Measurements from ENCODE around the gene SCCPDH.

The SCCPDH gene

GRCh38 chr1:246727594-246727993, 3.4 kb downstream of the SCCPDH start:
- TF ChIP-seq GATA3 (IDR thresholded peaks at IDR 0.05; ENCODE audit: low read depth, low read length): no peak
- TF ChIP-seq GATA2 (IDR thresholded peaks at IDR 0.05; ENCODE audit: low read depth, low read length): no peak

GRCh38 chr1:246728311-246728710, 4.1 kb downstream of the SCCPDH start:
- TF ChIP-seq GATA3 (IDR thresholded peaks at IDR 0.05; ENCODE audit: low read depth, low read length): no peak

DNA sequence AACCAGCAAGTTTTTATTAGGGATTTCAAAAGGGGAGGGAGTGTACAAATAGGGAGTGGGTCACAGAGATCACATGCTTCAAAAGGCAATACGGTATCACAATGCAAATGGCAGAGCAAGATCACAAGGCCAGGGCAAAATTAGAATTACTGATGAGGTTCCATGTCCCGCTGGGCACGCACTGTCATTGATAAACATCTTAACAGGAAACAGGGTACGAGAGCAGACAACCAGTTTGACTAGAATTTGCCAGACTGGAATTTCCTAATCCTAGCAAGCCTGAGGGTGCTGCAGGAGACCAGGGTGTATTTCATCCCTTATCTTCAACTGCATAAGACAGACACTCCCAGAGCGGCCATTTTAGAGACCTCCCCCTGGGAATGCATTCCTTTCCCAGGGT, 4.8 kb downstream of the SCCPDH start:
- peak; percentile 30; the same call in 1 of the 2 replicates for TF ChIP-seq GATA2 (IDR thresholded peaks at IDR 0.05; ENCODE audit: low read depth, low read length)

DNA sequence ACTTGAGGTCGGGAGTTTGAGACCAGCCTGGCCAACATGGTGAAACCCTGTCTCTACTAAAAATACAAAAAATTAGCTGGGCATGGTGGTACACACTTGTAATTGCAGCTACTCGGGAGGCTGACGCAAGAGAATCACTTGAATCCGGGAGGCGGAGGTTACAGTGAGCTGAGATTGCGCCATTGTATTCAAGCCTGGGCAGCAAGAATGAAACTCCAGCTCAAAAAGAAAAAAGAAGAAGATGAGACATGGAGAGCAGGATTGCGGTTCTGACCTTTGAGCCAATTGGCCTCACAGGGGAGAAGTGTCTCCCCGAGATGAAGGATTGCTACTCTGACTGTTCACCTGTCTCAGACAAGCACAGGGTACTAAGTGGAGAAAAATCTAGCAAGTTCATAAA, 6.6 kb downstream of the SCCPDH start:
- no peak for TF ChIP-seq GATA3 (IDR thresholded peaks at IDR 0.05; ENCODE audit: low read depth, low read length)
- TF ChIP-seq GATA2 (IDR thresholded peaks at IDR 0.05; ENCODE audit: low read depth, low read length): no peak

- TF ChIP-seq GATA2 (IDR thresholded peaks at IDR 0.05; ENCODE audit: low read depth, low read length) (no peak), GATA3 (IDR thresholded peaks at IDR 0.05; ENCODE audit: low read depth, low read length) (no peak)
These were observed 9.5 kb downstream of the SCCPDH start for GRCh38 chr1:246733704-246734103.

DNA sequence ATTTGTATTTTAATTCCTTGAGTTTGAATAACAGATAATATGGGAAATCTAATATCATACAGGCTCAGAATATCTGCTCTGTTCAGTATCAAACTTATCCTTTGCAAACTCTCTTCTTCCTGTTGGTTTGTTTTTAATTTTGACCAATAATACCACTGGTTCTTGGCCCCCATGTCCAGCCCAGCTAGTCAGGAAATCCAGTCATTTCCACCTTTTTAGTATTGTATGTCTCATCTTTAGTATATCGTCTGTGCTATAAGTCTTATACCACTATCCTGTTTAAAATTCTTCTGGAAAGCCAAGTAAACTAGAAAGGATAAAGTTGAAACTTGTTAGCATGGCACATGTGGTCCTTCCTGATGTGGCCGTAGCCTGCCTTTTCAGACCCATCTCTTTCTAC, 10.7 kb downstream of the SCCPDH start:
- TF ChIP-seq GATA2 (IDR thresholded peaks at IDR 0.05; ENCODE audit: low read depth, low read length) (no peak), GATA3 (IDR thresholded peaks at IDR 0.05; ENCODE audit: low read depth, low read length) (no peak)

DNA sequence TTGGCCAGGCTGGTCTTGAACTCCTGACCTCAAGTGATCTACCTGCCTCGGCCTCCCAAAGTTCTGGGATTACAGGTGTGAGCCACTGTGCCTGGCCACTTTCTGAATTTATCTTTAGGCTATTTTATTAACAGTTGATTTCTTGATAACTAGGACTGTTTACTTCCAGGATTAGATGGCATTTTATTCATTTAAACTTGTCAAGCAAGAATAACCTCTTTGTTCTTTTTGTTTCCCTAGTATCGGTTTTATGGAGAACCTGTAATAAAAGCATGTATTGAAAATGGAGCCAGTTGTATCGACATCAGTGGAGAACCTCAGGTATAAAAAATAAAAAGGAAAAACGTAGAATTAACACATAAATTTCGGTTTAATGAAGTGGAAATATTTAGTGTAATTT, 11.5 kb downstream of the SCCPDH start:
- TF ChIP-seq GATA3 (IDR thresholded peaks at IDR 0.05; ENCODE audit: low read depth, low read length): no peak
- no peak for TF ChIP-seq GATA2 (IDR thresholded peaks at IDR 0.05; ENCODE audit: low read depth, low read length)

DNA sequence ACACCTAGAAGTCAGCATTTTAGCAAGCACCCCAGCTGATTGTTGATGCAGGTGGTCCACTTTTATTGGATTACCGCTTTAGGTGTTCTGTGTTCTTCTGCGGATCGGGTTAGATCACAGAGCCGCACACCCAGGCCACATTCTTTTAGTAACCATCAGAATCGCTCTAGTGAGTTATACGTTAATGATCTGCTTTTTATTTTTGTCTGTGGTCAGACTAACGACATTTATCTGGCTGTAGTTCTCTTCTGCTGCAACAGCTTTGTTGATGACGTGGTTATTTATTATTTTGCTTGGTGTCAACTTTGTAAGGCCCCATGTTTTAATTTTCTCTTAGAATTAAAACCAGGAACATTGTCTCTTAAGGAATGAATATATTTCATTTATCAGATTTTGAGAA, 18.2 kb downstream of the SCCPDH start:
- TF ChIP-seq GATA2 (IDR thresholded peaks at IDR 0.05; ENCODE audit: low read depth, low read length) (no peak), GATA3 (IDR thresholded peaks at IDR 0.05; ENCODE audit: low read depth, low read length) (no peak)

GRCh38 chr1:246748006-246748405, 23.8 kb downstream of the SCCPDH start:
- TF ChIP-seq GATA3 (IDR thresholded peaks at IDR 0.05; ENCODE audit: low read depth, low read length) (no peak), GATA2 (IDR thresholded peaks at IDR 0.05; ENCODE audit: low read depth, low read length) (no peak)

GRCh38 chr1:246748867-246749266, 24.7 kb downstream of the SCCPDH start:
- TF ChIP-seq GATA2 (IDR thresholded peaks at IDR 0.05; ENCODE audit: low read depth, low read length): no peak
- no peak for TF ChIP-seq GATA3 (IDR thresholded peaks at IDR 0.05; ENCODE audit: low read depth, low read length)

DNA sequence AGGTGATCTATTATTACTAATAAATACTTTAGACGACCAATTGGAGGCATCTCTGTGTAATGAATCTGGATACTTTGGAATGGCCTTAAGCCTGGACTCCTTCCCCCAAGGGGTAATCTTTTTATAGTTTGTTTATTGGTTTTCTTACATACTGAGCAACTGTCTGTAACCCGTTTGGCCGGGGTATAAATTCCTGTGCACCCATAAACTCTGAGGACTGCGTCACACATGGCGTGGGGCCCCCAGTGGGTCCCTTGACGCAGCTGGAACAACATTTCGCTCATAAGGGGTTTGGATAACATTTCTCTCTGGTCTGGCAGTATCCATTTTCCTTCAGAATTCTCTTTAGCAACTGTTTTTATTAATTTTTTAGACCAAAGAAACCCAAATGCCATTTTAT, 26.5 kb downstream of the SCCPDH start:
- TF ChIP-seq GATA3 (IDR thresholded peaks at IDR 0.05; ENCODE audit: low read depth, low read length): no peak

- TF ChIP-seq GATA2 (IDR thresholded peaks at IDR 0.05; ENCODE audit: low read depth, low read length) (no peak), GATA3 (IDR thresholded peaks at IDR 0.05; ENCODE audit: low read depth, low read length) (no peak)
These were observed 29.7 kb downstream of the SCCPDH start for GRCh38 chr1:246753670-246754535.

- TF ChIP-seq GATA2 (IDR thresholded peaks at IDR 0.05; ENCODE audit: low read depth, low read length) (no peak), GATA3 (IDR thresholded peaks at IDR 0.05; ENCODE audit: low read depth, low read length) (no peak)
These were observed 31.2 kb downstream of the SCCPDH start for GRCh38 chr1:246755419-246755818.

GRCh38 chr1:246760422-246761347, 36.5 kb downstream of the SCCPDH start:
- TF ChIP-seq GATA2 (IDR thresholded peaks at IDR 0.05; ENCODE audit: low read depth, low read length): no peak
- no peak for TF ChIP-seq GATA3 (IDR thresholded peaks at IDR 0.05; ENCODE audit: low read depth, low read length)

DNA sequence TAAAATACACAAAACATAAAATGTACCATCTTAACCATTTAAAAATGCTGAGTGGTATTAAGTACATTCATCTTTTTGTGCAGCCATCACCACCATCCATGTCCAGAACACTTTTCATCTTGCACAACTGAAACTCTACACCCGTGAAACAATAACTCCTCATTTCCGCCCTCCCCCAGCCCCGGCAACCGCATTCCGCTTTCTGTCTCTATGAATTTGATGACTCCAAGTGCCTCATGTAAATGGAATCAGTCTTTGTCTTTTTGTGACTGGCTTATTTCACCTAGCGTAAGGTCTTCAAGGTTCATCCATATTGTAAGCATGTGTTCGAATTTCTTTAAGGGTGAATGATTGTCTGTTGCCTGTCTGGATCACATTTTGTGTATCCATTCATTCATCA, 37.2 kb downstream of the SCCPDH start:
- TF ChIP-seq GATA3 (IDR thresholded peaks at IDR 0.05; ENCODE audit: low read depth, low read length): no peak
- TF ChIP-seq GATA2 (IDR thresholded peaks at IDR 0.05; ENCODE audit: low read depth, low read length): no peak
